Effector CD8-positive, alpha-beta T cell (primary cell): ENCODE measurements around the gene EGR1.
"Not testable (repeated sequence)": the region's sequence is repeated elsewhere in the genome, so short reads cannot be mapped to it uniquely, and the experiment has no call there.

Experiments used
- DNase-seq: peaks from one replicate; lab custom pipeline; 2025; lab: John Stamatoyannopoulos, UW

The EGR1 gene

GRCh38 chr5:138507485-138507884 is 42.2 kb downstream of the EGR1 start:
- not testable (repeated sequence) for DNase-seq

DNA sequence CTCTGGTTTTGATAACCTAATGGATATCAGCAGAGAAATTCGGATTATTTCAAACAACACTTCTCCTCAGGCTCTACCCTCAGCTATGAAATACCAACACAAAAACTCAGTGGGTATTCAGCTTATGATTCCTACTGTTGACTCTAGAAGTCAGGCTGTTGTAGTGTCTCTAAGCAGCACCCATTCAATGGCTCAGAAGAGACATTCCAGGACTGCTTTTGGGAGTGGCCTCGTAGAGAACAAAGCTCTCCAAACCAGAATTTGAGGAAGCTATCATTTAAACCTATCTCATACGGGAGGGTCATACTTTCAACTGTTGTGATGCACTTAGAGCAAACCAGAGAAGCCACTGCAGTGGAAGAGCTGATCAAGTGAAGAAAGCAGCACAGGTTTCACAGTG is 43.7 kb downstream of the EGR1 start:
- DNase-seq, result no peak

GRCh38 chr5:138514021-138514420 is 48.7 kb downstream of the EGR1 start:
- DNase-seq, result no peak

DNA sequence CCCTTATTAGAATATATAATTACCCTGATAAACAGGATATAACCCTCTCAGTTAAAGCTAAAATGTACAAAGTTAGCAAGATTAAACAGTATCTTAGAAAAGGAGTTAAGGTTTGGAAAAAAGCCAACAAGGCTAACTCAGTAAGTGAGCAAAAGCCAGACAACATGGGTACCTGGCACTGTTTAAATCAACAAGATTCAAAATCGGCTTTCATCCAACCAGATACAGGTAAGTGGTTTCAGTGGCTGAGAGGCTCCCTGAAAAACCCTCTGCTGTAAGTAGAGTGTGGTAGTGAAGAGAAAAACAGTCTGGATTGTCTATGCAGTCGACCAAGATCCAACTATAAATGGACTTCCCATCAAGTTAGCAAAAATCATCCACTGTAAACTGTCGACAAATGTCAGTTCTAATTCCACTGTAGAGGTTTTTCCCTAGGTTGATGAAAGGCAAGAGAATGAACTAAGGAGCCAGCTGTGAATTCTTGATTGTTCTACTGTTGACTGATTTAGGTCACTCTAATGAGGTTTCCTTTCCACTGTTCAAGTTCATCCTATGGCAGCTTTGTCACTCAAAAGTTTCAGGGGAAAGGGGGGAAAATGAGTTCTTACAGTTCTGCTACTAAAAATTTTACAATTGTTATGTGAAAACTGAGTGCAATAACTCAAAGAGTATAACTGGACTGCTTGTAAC is 50.4 kb downstream of the EGR1 start:
- DNase-seq, result no peak

DNA sequence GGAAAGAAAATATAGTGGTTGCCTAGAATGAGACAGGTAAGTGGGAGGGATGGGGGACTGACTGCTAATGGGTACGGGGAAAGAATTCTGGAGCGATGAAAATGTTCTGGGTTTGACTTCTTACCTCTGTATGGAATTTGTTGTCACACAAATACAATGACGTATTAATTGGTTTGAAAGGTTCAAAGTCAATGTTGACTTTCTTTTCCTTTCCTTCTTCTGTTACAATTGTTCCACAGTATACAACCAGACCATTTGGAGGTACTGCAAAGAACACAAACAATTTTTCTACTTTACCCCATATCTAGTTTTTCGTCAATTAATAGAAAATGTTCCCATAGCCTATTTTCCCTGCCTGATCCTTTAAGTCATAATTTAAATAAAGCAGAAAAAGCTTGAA is 52.2 kb downstream of the EGR1 start:
- DNase-seq, result no peak
